Vagina (tissue), 2 donors: ENCODE measurements around the gene ZC3HAV1. TPM values are rescaled to one million over a fixed set of nuclear protein-coding genes. Genes with fewer than 3 reads are reported as not detected.

Experiments
- DNase-seq, 2 donors: peaks; one replicate each; pipeline ENCODE4 v3.0.0-alpha.2; 2017; ENCODE audit errors: extremely low spot score in 2 of 2
- H3K27ac ChIP-seq: fragments of 200-600 bp; sonication (generic); one replicate; pipeline ENCODE4 v1.5.1; 2019
- H3K27me3 ChIP-seq: fragments of 200-600 bp; sonication (generic); one replicate; pipeline ENCODE4 v1.5.1; 2019
- H3K36me3 ChIP-seq, 2 donors: fragments of 200-600 bp; sonication (generic); one replicate each; pipeline ENCODE4 v1.5.1; 2017 to 2019
- H3K4me1 ChIP-seq: fragments of 200-600 bp; sonication (generic); one replicate; pipeline ENCODE4 v1.5.1; 2019
- H3K4me3 ChIP-seq, 2 donors: fragments of 200-600 bp; sonication (generic); 1 replicate in 1 of 2; 2 replicates in 1 of 2; pipeline ENCODE4 v1.5.1; 2016 to 2019
- H3K9me3 ChIP-seq: fragments of 200-600 bp; sonication (generic); one replicate; pipeline ENCODE4 v1.5.1; 2019
- CTCF ChIP-seq, 3 experiments: fragments of 450-650 bp in 2 of 3; fragments of 200-600 bp in 1 of 3; sonication (generic) in 1 of 3; IDR thresholded peaks; one replicate each; pipeline ENCODE4 v1.5.1; 2017 to 2019; ENCODE audit warnings: antibody characterized with exemption in 3 of 3, mild to moderate bottlenecking in 2 of 3, moderate library complexity in 2 of 3
- POLR2A ChIP-seq, 2 donors: fragments of 450-650 bp; IDR thresholded peaks; one replicate each; pipeline ENCODE4 v1.6.1; 2017; ENCODE audit warnings: antibody characterized with exemption in 2 of 2, mild to moderate bottlenecking in 2 of 2, moderate library complexity in 2 of 2
- POLR2AphosphoS5 ChIP-seq, 2 donors: sonication (generic); formaldehyde crosslinking; IDR thresholded peaks; one replicate each; pipeline ENCODE4 v1.9.0; 2017; ENCODE audit warnings: antibody characterized with exemption in 2 of 2, mild to moderate bottlenecking in 2 of 2, low read depth in 1 of 2; ENCODE audit not compliant: insufficient read depth in 1 of 2
- intact Hi-C: fragments of 100-400 bp; cut with DNase I; formaldehyde crosslinking; loops from one replicate; pipeline ENCODE4 v1.15.1; 2023
- total RNA-seq: library from RNA; depleted of rRNA; stranded (reverse); fragments of >200 nt; gene quantifications from one replicate; pipeline ENCODE4 v1.2.3, GENCODE V29; 2016

Gene ZC3HAV1
- total RNA-seq, 1 donor from 2014 or later: 36.6 TPM

- intact Hi-C loops: no loop called here
- Histone ChIP-seq H3K36me3 (peaks cover 4 to 82% of the 10 kb centered on the region in 2 donors), H3K4me1 (no peaks in the 10 kb centered on the region), H3K27ac (no peak overlapping the region), H3K4me3 (no peak overlapping the region), H3K27me3 (no peaks in the 10 kb centered on the region), H3K9me3 (no peaks in the 10 kb centered on the region)
- no peak for DNase-seq
- TF ChIP-seq CTCF (IDR thresholded peaks at IDR 0.05) (no peak), POLR2A (IDR thresholded peaks at IDR 0.05) (no peak), POLR2AphosphoS5 (IDR thresholded peaks at IDR 0.05; ENCODE audit: insufficient read depth in 1 of 2, low read depth in 1 of 2) (no peak)
Measured at GRCh38 chr7:139068544-139069399, 40.7 kb downstream of the ZC3HAV1 start.

- no peaks in the 10 kb centered on the region for H3K27me3 ChIP-seq
- TF ChIP-seq POLR2A (IDR thresholded peaks at IDR 0.05) (no peak), POLR2AphosphoS5 (IDR thresholded peaks at IDR 0.05; ENCODE audit: insufficient read depth in 1 of 2, low read depth in 1 of 2) (no peak), CTCF (IDR thresholded peaks at IDR 0.05) (no peak)
- H3K4me1 ChIP-seq: no peaks in the 10 kb centered on the region
- H3K36me3 ChIP-seq: peaks cover 0 to 66% of the 10 kb centered on the region in 2 donors
- H3K27ac ChIP-seq: no peak overlapping the region
- intact Hi-C loops: no loop called here
- H3K4me3 ChIP-seq: no peak overlapping the region
- no peak for DNase-seq
- H3K9me3 ChIP-seq: no peaks in the 10 kb centered on the region
Measured at GRCh38 chr7:139066315-139066714, 43.2 kb downstream of the ZC3HAV1 start.

- Histone ChIP-seq H3K27ac (no peak overlapping the region), H3K4me1 (no peaks in the 10 kb centered on the region), H3K4me3 (no peak overlapping the region), H3K36me3 (peaks cover 0 to 62% of the 10 kb centered on the region in 2 donors), H3K27me3 (no peaks in the 10 kb centered on the region), H3K9me3 (no peaks in the 10 kb centered on the region)
- DNase-seq: no peak
- intact Hi-C loops: no loop called here
- TF ChIP-seq CTCF (IDR thresholded peaks at IDR 0.05) (no peak), POLR2A (IDR thresholded peaks at IDR 0.05) (no peak), POLR2AphosphoS5 (IDR thresholded peaks at IDR 0.05; ENCODE audit: insufficient read depth in 1 of 2, low read depth in 1 of 2) (no peak)
Measured at GRCh38 chr7:139065323-139065722, 44.2 kb downstream of the ZC3HAV1 start.

GRCh38 chr7:139061416-139061815 lies 48.1 kb downstream of the ZC3HAV1 start:
- no peak overlapping the region for H3K4me3 ChIP-seq
- no peak overlapping the region for H3K27ac ChIP-seq
- no peaks in the 10 kb centered on the region for H3K9me3 ChIP-seq
- no peaks in the 10 kb centered on the region for H3K4me1 ChIP-seq
- TF ChIP-seq POLR2AphosphoS5 (IDR thresholded peaks at IDR 0.05; ENCODE audit: insufficient read depth in 1 of 2, low read depth in 1 of 2): no peak
- TF ChIP-seq POLR2A (IDR thresholded peaks at IDR 0.05): no peak
- TF ChIP-seq CTCF (IDR thresholded peaks at IDR 0.05): no peak
- peaks cover 0 to 38% of the 10 kb centered on the region in 2 donors for H3K36me3 ChIP-seq
- no peak for DNase-seq
- intact Hi-C loops: no loop called here
- no peaks in the 10 kb centered on the region for H3K27me3 ChIP-seq

- no peak for DNase-seq
- Histone ChIP-seq H3K27ac (no peak overlapping the region), H3K27me3 (no peaks in the 10 kb centered on the region), H3K4me3 (no peak overlapping the region), H3K9me3 (no peaks in the 10 kb centered on the region), H3K36me3 (peaks cover 0 to 32% of the 10 kb centered on the region in 2 donors), H3K4me1 (no peaks in the 10 kb centered on the region)
- TF ChIP-seq POLR2A (IDR thresholded peaks at IDR 0.05): no peak
- intact Hi-C loops: no loop called here
Measured at GRCh38 chr7:139060695-139061237, 48.8 kb downstream of the ZC3HAV1 start.
